RWPE2 (cell line): Measurements from ENCODE around the gene TEDDM1.

ENCODE experiments used
- ATAC-seq: fragments of 200-7000 bp; cut with Tn5 transposase; 3 replicates; pipeline ENCODE4 v1.9.1; 2021; ENCODE audit warnings: low read depth
- DNase-seq: peaks from one replicate; pipeline ENCODE4 v3.0.0-alpha.2; 2020; ENCODE audit warnings: low spot score
- H3K27ac ChIP-seq: fragments of 450-650 bp; 2 replicates; pipeline ENCODE4 v1.5.1; 2017; ENCODE audit warnings: mild to moderate bottlenecking; ENCODE audit not compliant: poor library complexity, severe bottlenecking
- H3K27me3 ChIP-seq: fragments of 250-450 bp; sonication (Bioruptor Pico); 2 replicates; pipeline ENCODE4 v1.5.1; 2021; ENCODE audit warnings: mild to moderate bottlenecking, moderate library complexity; ENCODE audit not compliant: insufficient read depth, poor library complexity, severe bottlenecking
- H3K36me3 ChIP-seq: fragments of 250-450 bp; sonication (Bioruptor Pico); 2 replicates; pipeline ENCODE4 v1.5.1; 2020; ENCODE audit warnings: low read depth, mild to moderate bottlenecking, moderate library complexity
- H3K4me1 ChIP-seq: fragments of 250-450 bp; sonication (Bioruptor Pico); 2 replicates; pipeline ENCODE4 v1.5.1; 2021; ENCODE audit warnings: mild to moderate bottlenecking, moderate library complexity; ENCODE audit not compliant: insufficient read depth, poor library complexity, severe bottlenecking
- H3K4me3 ChIP-seq: fragments of 250-450 bp; sonication (Bioruptor Pico); 2 replicates; pipeline ENCODE4 v1.5.1; 2021; ENCODE audit warnings: mild to moderate bottlenecking, moderate library complexity; ENCODE audit not compliant: severe bottlenecking
- H3K9me3 ChIP-seq: fragments of 250-450 bp; sonication (Bioruptor Pico); 2 replicates; pipeline ENCODE4 v1.5.1; 2021; ENCODE audit warnings: mild to moderate bottlenecking, moderate library complexity; ENCODE audit not compliant: severe bottlenecking
- TF ChIP-seq, protein P1 (sequence below): fragments of 450-650 bp; IDR thresholded peaks from one replicate; pipeline ENCODE4 v1.5.1; 2017; ENCODE audit warnings: mild to moderate bottlenecking, moderate library complexity; ENCODE audit not compliant: poor library complexity, severe bottlenecking

Gene TEDDM1

DNA sequence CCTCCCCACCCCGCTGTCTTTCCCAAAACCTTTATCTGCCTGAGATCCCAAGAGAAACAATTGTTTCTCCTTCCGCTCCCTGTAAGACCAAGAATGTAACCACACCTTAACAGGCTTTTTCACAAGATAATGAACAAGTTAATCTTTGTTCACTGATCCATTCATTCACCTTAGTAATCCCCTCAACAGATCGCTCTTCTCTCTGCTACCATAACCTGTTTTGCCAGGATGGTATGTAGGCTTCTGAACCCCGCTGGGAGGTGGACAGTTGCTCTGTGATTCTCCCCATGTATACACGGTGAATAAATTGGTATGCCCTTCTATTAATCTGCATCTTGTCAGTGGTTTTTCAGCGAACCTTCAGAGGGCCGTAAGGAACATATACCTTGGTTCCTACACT lies 30.8 kb upstream of the TEDDM1 start:
- H3K9me3 ChIP-seq: no peaks in the 10 kb centered on the region
- H3K4me1 ChIP-seq: no peaks in the 10 kb centered on the region
- no peak for ATAC-seq
- no peaks in the 10 kb centered on the region for H3K36me3 ChIP-seq
- no peak for DNase-seq
- no peak overlapping the region for H3K4me3 ChIP-seq
- no peaks in the 10 kb centered on the region for H3K27me3 ChIP-seq
- TF ChIP-seq, protein P1, sequence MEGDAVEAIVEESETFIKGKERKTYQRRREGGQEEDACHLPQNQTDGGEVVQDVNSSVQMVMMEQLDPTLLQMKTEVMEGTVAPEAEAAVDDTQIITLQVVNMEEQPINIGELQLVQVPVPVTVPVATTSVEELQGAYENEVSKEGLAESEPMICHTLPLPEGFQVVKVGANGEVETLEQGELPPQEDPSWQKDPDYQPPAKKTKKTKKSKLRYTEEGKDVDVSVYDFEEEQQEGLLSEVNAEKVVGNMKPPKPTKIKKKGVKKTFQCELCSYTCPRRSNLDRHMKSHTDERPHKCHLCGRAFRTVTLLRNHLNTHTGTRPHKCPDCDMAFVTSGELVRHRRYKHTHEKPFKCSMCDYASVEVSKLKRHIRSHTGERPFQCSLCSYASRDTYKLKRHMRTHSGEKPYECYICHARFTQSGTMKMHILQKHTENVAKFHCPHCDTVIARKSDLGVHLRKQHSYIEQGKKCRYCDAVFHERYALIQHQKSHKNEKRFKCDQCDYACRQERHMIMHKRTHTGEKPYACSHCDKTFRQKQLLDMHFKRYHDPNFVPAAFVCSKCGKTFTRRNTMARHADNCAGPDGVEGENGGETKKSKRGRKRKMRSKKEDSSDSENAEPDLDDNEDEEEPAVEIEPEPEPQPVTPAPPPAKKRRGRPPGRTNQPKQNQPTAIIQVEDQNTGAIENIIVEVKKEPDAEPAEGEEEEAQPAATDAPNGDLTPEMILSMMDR: no peak
- no peak overlapping the region for H3K27ac ChIP-seq

DNA sequence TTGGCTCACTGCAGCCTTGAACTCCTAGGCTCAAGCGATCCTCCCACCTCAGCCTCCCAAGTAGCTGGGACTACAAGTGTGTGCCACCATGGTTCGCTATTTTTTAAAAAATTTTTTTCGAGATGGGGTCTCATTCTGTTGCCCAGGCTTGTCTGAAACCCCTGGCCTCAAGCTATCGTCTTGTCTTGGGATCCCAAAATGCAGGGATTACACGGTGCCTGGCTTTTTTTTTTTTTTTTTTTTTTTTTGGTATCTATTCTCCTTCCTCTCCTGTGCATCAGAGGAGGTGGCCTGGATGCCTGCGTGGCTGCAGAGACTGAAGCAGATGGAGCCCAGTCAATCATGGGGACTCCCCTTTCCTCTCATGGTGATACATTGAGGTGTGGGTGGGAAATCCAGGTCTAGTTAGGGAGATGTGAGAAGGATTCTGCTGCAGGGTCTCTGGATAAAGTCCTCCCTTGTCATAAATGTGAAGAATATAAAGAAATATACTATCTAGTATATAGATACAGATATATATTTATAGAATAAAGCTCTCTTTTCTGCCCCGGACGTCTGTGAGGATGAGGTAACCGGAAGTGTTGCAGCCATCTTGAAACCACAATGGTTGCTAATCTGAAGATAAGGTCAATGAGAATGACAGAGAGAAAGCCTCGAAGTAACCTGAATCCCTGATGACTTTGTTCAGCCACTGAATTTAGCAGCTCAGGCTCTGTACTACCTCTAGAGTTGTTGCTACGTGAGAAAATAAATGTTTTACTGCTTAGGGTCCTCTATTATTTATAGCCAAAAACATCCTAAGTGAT lies 30.0 kb upstream of the TEDDM1 start:
- Histone ChIP-seq H3K27ac (no peak overlapping the region), H3K4me1 (no peaks in the 10 kb centered on the region), H3K27me3 (no peaks in the 10 kb centered on the region), H3K36me3 (no peaks in the 10 kb centered on the region), H3K4me3 (no peak overlapping the region), H3K9me3 (no peaks in the 10 kb centered on the region)
- ATAC-seq (0 out of 3 replicates have a peak, but pooled peaks have one; percentile 23), DNase-seq (no peak)
- TF ChIP-seq, protein P1: no peak

DNA sequence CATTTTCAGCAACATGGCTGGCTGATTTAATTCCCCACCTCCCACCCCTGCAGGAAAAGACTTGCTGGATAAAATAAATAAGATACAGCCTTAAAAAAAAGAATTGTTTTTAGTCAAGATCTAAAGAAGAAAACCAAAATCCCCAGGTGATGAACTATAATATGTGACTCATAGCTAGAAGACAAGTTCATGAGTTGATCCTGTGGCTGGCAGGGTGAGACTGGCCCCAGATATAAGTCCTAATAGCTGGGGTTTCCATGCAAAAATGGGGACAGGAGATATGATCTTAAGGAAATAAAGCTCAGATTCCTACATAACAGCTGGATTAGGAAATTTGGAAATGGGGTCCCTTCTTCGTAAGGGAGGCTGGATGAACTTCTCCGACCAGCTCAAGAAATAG lies 27.6 kb upstream of the TEDDM1 start:
- no peak overlapping the region for H3K4me3 ChIP-seq
- H3K36me3 ChIP-seq: no peaks in the 10 kb centered on the region
- DNase-seq (no peak), ATAC-seq (no peak)
- H3K4me1 ChIP-seq: no peaks in the 10 kb centered on the region
- TF ChIP-seq, protein P1: no peak
- no peaks in the 10 kb centered on the region for H3K9me3 ChIP-seq
- no peaks in the 10 kb centered on the region for H3K27me3 ChIP-seq
- no peak overlapping the region for H3K27ac ChIP-seq

DNA sequence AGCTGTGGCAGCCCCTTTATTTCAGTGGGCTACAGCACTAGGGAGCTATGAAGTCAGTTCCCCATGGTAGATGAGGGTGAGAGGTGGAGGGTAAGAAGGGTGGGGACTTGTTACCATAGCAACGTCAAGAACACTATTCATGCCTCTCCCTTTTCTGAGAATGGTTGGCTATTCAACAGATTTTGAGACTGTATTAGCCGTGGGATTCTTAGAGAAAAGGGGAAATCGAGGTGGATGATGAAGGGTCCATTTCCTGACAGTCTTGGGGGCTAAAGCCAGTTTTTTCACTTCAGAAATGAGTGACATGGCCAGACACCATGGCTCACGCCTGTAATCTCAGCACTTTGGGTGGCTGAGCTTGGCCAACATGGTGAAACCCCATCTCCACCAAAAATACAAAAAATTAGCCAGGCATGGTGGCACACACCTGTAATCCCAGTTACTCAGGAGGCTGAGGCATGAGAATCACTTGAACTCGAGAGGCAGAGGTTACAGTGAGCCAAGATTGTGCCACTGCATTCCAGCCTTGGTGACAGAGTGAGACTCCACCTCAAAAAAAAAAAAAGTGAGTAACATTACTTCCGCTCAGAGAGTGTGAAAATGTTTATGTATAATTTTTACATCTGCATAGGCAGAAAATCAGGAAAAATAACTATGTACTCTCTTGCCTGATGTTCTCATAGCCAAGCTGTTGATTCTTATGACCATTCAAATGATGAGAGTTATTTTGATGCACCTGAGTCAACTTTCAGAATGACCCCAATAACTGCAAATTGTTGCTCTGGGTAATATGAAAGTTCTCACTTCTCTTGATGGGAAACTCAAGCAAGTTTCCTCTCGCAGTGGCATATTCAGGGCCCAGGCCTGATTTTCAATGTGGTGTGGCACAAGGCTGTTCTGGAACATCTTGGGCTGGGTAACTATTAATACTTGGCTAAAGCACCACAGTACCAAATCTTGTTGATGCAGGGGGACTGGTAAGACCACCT lies 26.3 kb upstream of the TEDDM1 start:
- Histone ChIP-seq H3K4me3 (no peak overlapping the region), H3K27me3 (no peaks in the 10 kb centered on the region), H3K27ac (no peak overlapping the region), H3K36me3 (no peaks in the 10 kb centered on the region), H3K9me3 (no peaks in the 10 kb centered on the region), H3K4me1 (no peaks in the 10 kb centered on the region)
- ATAC-seq (no peak), DNase-seq (no peak)
- TF ChIP-seq, protein P1: no peak
